ENCODE data around the gene ATXN1.

ATXN1 gene

DNA sequence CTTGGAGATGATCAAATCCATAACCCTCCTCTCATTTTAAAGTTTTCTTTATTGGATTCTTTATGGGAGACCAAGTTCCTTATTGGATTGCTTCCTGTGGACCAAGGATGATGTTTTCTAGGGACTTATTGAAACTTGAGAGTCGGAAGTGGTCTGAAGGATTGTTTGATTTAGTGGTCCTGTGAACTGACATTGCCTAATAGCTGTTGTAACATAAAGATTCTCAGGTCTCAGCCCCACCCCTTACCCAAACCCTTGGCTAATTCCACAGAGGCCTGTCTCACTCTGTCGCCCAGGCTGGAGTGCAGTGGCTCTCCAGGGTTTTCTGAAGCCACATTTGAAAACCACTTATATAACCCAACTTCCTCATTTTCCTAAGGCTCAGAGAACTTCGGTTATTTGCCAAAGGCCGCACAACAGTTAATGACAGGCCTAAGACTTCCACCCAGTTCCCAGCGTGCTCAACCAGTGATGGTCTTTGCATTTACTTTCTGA lies 77.0 kb downstream of the ATXN1 start:
- no peak overlapping the region for H2AK5ac ChIP-seq (ENCODE audit: low read depth, low read length)
- H4K91ac ChIP-seq (ENCODE audit: low read depth, low read length, poor library complexity) = no peak overlapping the region
- no peak overlapping the region for H3K27ac ChIP-seq (replicated peaks; ENCODE audit: low read length)
- peaks cover 6 to 10% of the 10 kb centered on the region in 2 donors for H3K4me1 ChIP-seq (ENCODE audit: control insufficient read depth in 2 of 2, insufficient read depth in 1 of 2, low read depth in 1 of 2, low read length in 2 of 2)
- no peak overlapping the region for H2AFZ ChIP-seq (ENCODE audit: low read length)
- H3K27me3 ChIP-seq (ENCODE audit: control insufficient read depth in 3 of 3, insufficient read depth in 3 of 3, low read depth in 1 of 3, low read length in 3 of 3) = no peaks in the 10 kb centered on the region
- no peak overlapping the region for H4K8ac ChIP-seq (ENCODE audit: low read depth, low read length)
- H3K18ac ChIP-seq (ENCODE audit: low read length) = no peak overlapping the region
- no peak overlapping the region for H3K4ac ChIP-seq (ENCODE audit: low read length)
- no peak for DNase-seq (ENCODE audit: low spot score)
- H2BK12ac ChIP-seq (ENCODE audit: low read length) = no peak overlapping the region
- no peaks in the 10 kb centered on the region for H3K79me1 ChIP-seq (ENCODE audit: low read depth, low read length)
- no peak overlapping the region for H3K23ac ChIP-seq (ENCODE audit: low read depth, low read length, poor library complexity)
- no CpG with 5 or more reads among the region's 5 CpGs for WGBS, 2 donors (ENCODE audit: extremely low coverage in 2 of 2, insufficient read length in 2 of 2, insufficient replicate concordance in 1 of 2)
- H2BK120ac ChIP-seq (ENCODE audit: low read depth, low read length) = no peak overlapping the region
- no peak overlapping the region for H3K14ac ChIP-seq (ENCODE audit: low read length)
- no peak overlapping the region for H3K4me2 ChIP-seq (ENCODE audit: insufficient read depth, low read length, poor library complexity, severe bottlenecking)
- H3K9ac ChIP-seq (ENCODE audit: low read depth, low read length, poor library complexity) = no peak overlapping the region
- H3K36me3 ChIP-seq (replicated peaks in 1 of 2; ENCODE audit: control insufficient read depth in 2 of 2, insufficient read depth in 2 of 2, low read length in 2 of 2) = no peaks in the 10 kb centered on the region
- H2BK5ac ChIP-seq (ENCODE audit: low read length) = no peak overlapping the region
- H3K4me3 ChIP-seq (ENCODE audit: low read length in 2 of 2) = no peak overlapping the region
- no peak overlapping the region for H2BK15ac ChIP-seq (ENCODE audit: low read length)
- H3K9me3 ChIP-seq (replicated peaks in 1 of 2; ENCODE audit: control insufficient read depth in 2 of 2, insufficient read depth in 1 of 2, low read depth in 1 of 2, low read length in 2 of 2) = no peaks in the 10 kb centered on the region

- H2AFZ ChIP-seq (ENCODE audit: low read length) = no peak overlapping the region
- H3K27ac ChIP-seq (replicated peaks; ENCODE audit: low read length) = no peak overlapping the region
- H3K18ac ChIP-seq (ENCODE audit: low read length) = no peak overlapping the region
- no CpG with 5 or more reads among the region's 4 CpGs for WGBS, 2 donors (ENCODE audit: extremely low coverage in 2 of 2, insufficient read length in 2 of 2, insufficient replicate concordance in 1 of 2)
- H2BK5ac ChIP-seq (ENCODE audit: low read length) = no peak overlapping the region
- no peak overlapping the region for H2BK15ac ChIP-seq (ENCODE audit: low read length)
- H2AK5ac ChIP-seq (ENCODE audit: low read depth, low read length) = no peak overlapping the region
- H3K79me1 ChIP-seq (ENCODE audit: low read depth, low read length) = no peaks in the 10 kb centered on the region
- no peaks in the 10 kb centered on the region for H3K9me3 ChIP-seq (replicated peaks in 1 of 2; ENCODE audit: control insufficient read depth in 2 of 2, insufficient read depth in 1 of 2, low read depth in 1 of 2, low read length in 2 of 2)
- no peak overlapping the region for H2BK12ac ChIP-seq (ENCODE audit: low read length)
- H4K91ac ChIP-seq (ENCODE audit: low read depth, low read length, poor library complexity) = no peak overlapping the region
- no peak overlapping the region for H2BK120ac ChIP-seq (ENCODE audit: low read depth, low read length)
- no peaks in the 10 kb centered on the region for H3K27me3 ChIP-seq (ENCODE audit: control insufficient read depth in 3 of 3, insufficient read depth in 3 of 3, low read depth in 1 of 3, low read length in 3 of 3)
- no peak overlapping the region for H3K23ac ChIP-seq (ENCODE audit: low read depth, low read length, poor library complexity)
- no peak overlapping the region for H4K8ac ChIP-seq (ENCODE audit: low read depth, low read length)
- no peaks in the 10 kb centered on the region for H3K36me3 ChIP-seq (replicated peaks in 1 of 2; ENCODE audit: control insufficient read depth in 2 of 2, insufficient read depth in 2 of 2, low read length in 2 of 2)
- no peak overlapping the region for H3K14ac ChIP-seq (ENCODE audit: low read length)
- H3K4me1 ChIP-seq (ENCODE audit: control insufficient read depth in 2 of 2, insufficient read depth in 1 of 2, low read depth in 1 of 2, low read length in 2 of 2) = peaks cover 6 to 10% of the 10 kb centered on the region in 2 donors
- no peak overlapping the region for H3K9ac ChIP-seq (ENCODE audit: low read depth, low read length, poor library complexity)
- no peak overlapping the region for H3K4ac ChIP-seq (ENCODE audit: low read length)
- H3K4me3 ChIP-seq (ENCODE audit: low read length in 2 of 2) = no peak overlapping the region
- no peak for DNase-seq (ENCODE audit: low spot score)
- no peak overlapping the region for H3K4me2 ChIP-seq (ENCODE audit: insufficient read depth, low read length, poor library complexity, severe bottlenecking)
Observed at GRCh38 chr6:16683641-16684194, 77.5 kb downstream of the ATXN1 start.

- no peak overlapping the region for H3K4me2 ChIP-seq (ENCODE audit: insufficient read depth, low read length, poor library complexity, severe bottlenecking)
- no CpG with 5 or more reads among the region's 8 CpGs for WGBS, 2 donors (ENCODE audit: extremely low coverage in 2 of 2, insufficient read length in 2 of 2, insufficient replicate concordance in 1 of 2)
Observed at GRCh38 chr6:16681260-16681873, 79.9 kb downstream of the ATXN1 start.

GRCh38 chr6:16679050-16679449 lies 82.2 kb downstream of the ATXN1 start:
- no peak overlapping the region for H3K9ac ChIP-seq (ENCODE audit: low read depth, low read length, poor library complexity)
- no peak overlapping the region for H3K27ac ChIP-seq (replicated peaks; ENCODE audit: low read length)
- no peaks in the 10 kb centered on the region for H3K27me3 ChIP-seq (ENCODE audit: control insufficient read depth in 3 of 3, insufficient read depth in 3 of 3, low read depth in 1 of 3, low read length in 3 of 3)
- no peak overlapping the region for H4K8ac ChIP-seq (ENCODE audit: low read depth, low read length)
- no peak overlapping the region for H4K91ac ChIP-seq (ENCODE audit: low read depth, low read length, poor library complexity)
- no peak overlapping the region for H3K23ac ChIP-seq (ENCODE audit: low read depth, low read length, poor library complexity)
- no peak overlapping the region for H2BK12ac ChIP-seq (ENCODE audit: low read length)
- H3K36me3 ChIP-seq (replicated peaks in 1 of 2; ENCODE audit: control insufficient read depth in 2 of 2, insufficient read depth in 2 of 2, low read length in 2 of 2) = no peaks in the 10 kb centered on the region
- no peak overlapping the region for H3K18ac ChIP-seq (ENCODE audit: low read length)
- H3K14ac ChIP-seq (ENCODE audit: low read length) = no peak overlapping the region
- H2AK5ac ChIP-seq (ENCODE audit: low read depth, low read length) = no peak overlapping the region
- DNase-seq (ENCODE audit: low spot score) = no peak
- H2AFZ ChIP-seq (ENCODE audit: low read length) = no peak overlapping the region
- no peak overlapping the region for H2BK5ac ChIP-seq (ENCODE audit: low read length)
- H2BK120ac ChIP-seq (ENCODE audit: low read depth, low read length) = no peak overlapping the region
- no peaks in the 10 kb centered on the region for H3K79me1 ChIP-seq (ENCODE audit: low read depth, low read length)
- H3K9me3 ChIP-seq (replicated peaks in 1 of 2; ENCODE audit: control insufficient read depth in 2 of 2, insufficient read depth in 1 of 2, low read depth in 1 of 2, low read length in 2 of 2) = no peaks in the 10 kb centered on the region
- whole genome bisulfite sequencing, 2 donors (ENCODE audit: extremely low coverage in 2 of 2, insufficient read length in 2 of 2, insufficient replicate concordance in 1 of 2) = 100% methylated on average over 1 of the region's 1 CpG; no CpG with 5 or more reads in 1 of the 2 donors
- H3K4me3 ChIP-seq (ENCODE audit: low read length in 2 of 2) = no peak overlapping the region
- H3K4me2 ChIP-seq (ENCODE audit: insufficient read depth, low read length, poor library complexity, severe bottlenecking) = no peak overlapping the region
- H2BK15ac ChIP-seq (ENCODE audit: low read length) = no peak overlapping the region
- H3K4ac ChIP-seq (ENCODE audit: low read length) = no peak overlapping the region
- H3K4me1 ChIP-seq (ENCODE audit: control insufficient read depth in 2 of 2, insufficient read depth in 1 of 2, low read depth in 1 of 2, low read length in 2 of 2) = peaks cover 3 to 7% of the 10 kb centered on the region in 2 donors

More at GRCh38 chr6:16681260-16681873, 79.9 kb downstream of the ATXN1 start:
- no peak overlapping the region for H4K8ac ChIP-seq (ENCODE audit: low read depth, low read length)
- H2BK12ac ChIP-seq (ENCODE audit: low read length) = no peak overlapping the region
- no peak overlapping the region for H3K18ac ChIP-seq (ENCODE audit: low read length)
- no peak overlapping the region for H3K4ac ChIP-seq (ENCODE audit: low read length)
- H2BK120ac ChIP-seq (ENCODE audit: low read depth, low read length) = no peak overlapping the region
- H2AK5ac ChIP-seq (ENCODE audit: low read depth, low read length) = no peak overlapping the region
- H3K4me1 ChIP-seq (ENCODE audit: control insufficient read depth in 2 of 2, insufficient read depth in 1 of 2, low read depth in 1 of 2, low read length in 2 of 2) = peaks cover 9 to 13% of the 10 kb centered on the region in 2 donors
- H3K4me3 ChIP-seq (ENCODE audit: low read length in 2 of 2) = no peak overlapping the region
- no peak overlapping the region for H3K14ac ChIP-seq (ENCODE audit: low read length)
- H3K9me3 ChIP-seq (replicated peaks in 1 of 2; ENCODE audit: control insufficient read depth in 2 of 2, insufficient read depth in 1 of 2, low read depth in 1 of 2, low read length in 2 of 2) = no peaks in the 10 kb centered on the region
- H2BK5ac ChIP-seq (ENCODE audit: low read length) = no peak overlapping the region
- H3K79me1 ChIP-seq (ENCODE audit: low read depth, low read length) = no peaks in the 10 kb centered on the region
- no peaks in the 10 kb centered on the region for H3K36me3 ChIP-seq (replicated peaks in 1 of 2; ENCODE audit: control insufficient read depth in 2 of 2, insufficient read depth in 2 of 2, low read length in 2 of 2)
- no peak overlapping the region for H4K91ac ChIP-seq (ENCODE audit: low read depth, low read length, poor library complexity)
- no peak overlapping the region for H2AFZ ChIP-seq (ENCODE audit: low read length)
- no peak overlapping the region for H3K27ac ChIP-seq (replicated peaks; ENCODE audit: low read length)
- no peak overlapping the region for H2BK15ac ChIP-seq (ENCODE audit: low read length)
- DNase-seq (ENCODE audit: low spot score) = no peak
- no peaks in the 10 kb centered on the region for H3K27me3 ChIP-seq (ENCODE audit: control insufficient read depth in 3 of 3, insufficient read depth in 3 of 3, low read depth in 1 of 3, low read length in 3 of 3)
- no peak overlapping the region for H3K23ac ChIP-seq (ENCODE audit: low read depth, low read length, poor library complexity)
- H3K9ac ChIP-seq (ENCODE audit: low read depth, low read length, poor library complexity) = no peak overlapping the region
